ENCODE results near the gene NFASC. TPM values are rescaled to one million over a fixed set of nuclear protein-coding genes. Genes with fewer than 3 reads are reported as not detected.
A peak's percentile ranks its signal among the peaks of the same experiment; 100 is the strongest.

The NFASC gene
- polyA plus RNA-seq, 4 donors: 0.22 to 5.8 (median 3.0) TPM

- Histone ChIP-seq H3K4me1 (ENCODE audit: control insufficient read depth in 3 of 3, insufficient read depth in 2 of 3, low read depth in 1 of 3, low read length in 2 of 3) (no peaks in the 10 kb centered on the region), H3K36me3 (ENCODE audit: control insufficient read depth in 3 of 3, insufficient read depth in 2 of 3, low read depth in 1 of 3, low read length in 3 of 3) (no peaks in the 10 kb centered on the region), H3K27ac (ENCODE audit: low read depth in 1 of 3, low read length in 2 of 3) (no peak overlapping the region), H3K9me3 (ENCODE audit: control insufficient read depth in 2 of 2, insufficient read depth in 1 of 2, low read depth in 1 of 2, low read length in 1 of 2) (no peaks in the 10 kb centered on the region), H3K27me3 (ENCODE audit: control insufficient read depth in 3 of 3, insufficient read depth in 3 of 3, low read length in 3 of 3) (no peaks in the 10 kb centered on the region), H3K4me3 (ENCODE audit: low read depth in 1 of 3, low read length in 3 of 3) (no peak overlapping the region)
- WGBS, 3 donors: 68 to 84% (median 81%) methylated on average over 2 of the region's 2 CpGs
- FAIRE-seq (no peak), DNase-seq (no peak)
Measured at GRCh38 chr1:204873714-204874113, 3.1 kb downstream of the NFASC start.

GRCh38 chr1:204874274-204874673, 3.6 kb downstream of the NFASC start:
- Histone ChIP-seq H3K9me3 (ENCODE audit: control insufficient read depth in 2 of 2, insufficient read depth in 1 of 2, low read depth in 1 of 2, low read length in 1 of 2) (no peaks in the 10 kb centered on the region), H3K27me3 (ENCODE audit: control insufficient read depth in 3 of 3, insufficient read depth in 3 of 3, low read length in 3 of 3) (no peaks in the 10 kb centered on the region), H3K36me3 (ENCODE audit: control insufficient read depth in 3 of 3, insufficient read depth in 2 of 3, low read depth in 1 of 3, low read length in 3 of 3) (no peaks in the 10 kb centered on the region), H3K4me1 (ENCODE audit: control insufficient read depth in 3 of 3, insufficient read depth in 2 of 3, low read depth in 1 of 3, low read length in 2 of 3) (no peaks in the 10 kb centered on the region), H3K4me3 (ENCODE audit: low read depth in 1 of 3, low read length in 3 of 3) (no peak overlapping the region), H3K27ac (ENCODE audit: low read depth in 1 of 3, low read length in 2 of 3) (no peak overlapping the region)
- no peak for DNase-seq
- 75 to 93% (median 86%) methylated on average over 9 to 10 of the region's 10 CpGs for WGBS, 3 donors
- FAIRE-seq: no peak

DNA sequence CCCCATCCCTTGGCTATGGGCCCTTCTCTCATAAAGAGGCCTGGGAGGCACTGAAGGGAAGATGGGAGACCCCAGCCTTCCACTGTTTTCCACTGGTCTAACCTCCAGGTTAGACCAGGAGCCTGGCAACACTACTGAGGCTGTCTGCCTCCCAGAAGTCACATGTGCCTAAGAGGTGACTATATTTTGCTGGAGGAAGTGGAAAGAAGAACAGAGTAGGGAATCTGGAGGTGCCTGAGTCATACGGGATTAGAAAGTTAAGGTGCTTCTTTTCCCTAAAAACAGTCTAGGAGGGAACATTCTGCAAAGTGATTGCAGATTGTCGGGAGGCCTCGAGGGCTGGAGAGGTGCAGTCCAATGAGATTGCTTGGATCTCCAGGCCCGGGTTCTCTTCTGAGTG, 4.6 kb downstream of the NFASC start:
- Histone ChIP-seq H3K27ac (ENCODE audit: low read depth in 1 of 3, low read length in 2 of 3) (no peak overlapping the region), H3K4me3 (ENCODE audit: low read depth in 1 of 3, low read length in 3 of 3) (no peak overlapping the region), H3K9me3 (ENCODE audit: control insufficient read depth in 2 of 2, insufficient read depth in 1 of 2, low read depth in 1 of 2, low read length in 1 of 2) (no peaks in the 10 kb centered on the region), H3K36me3 (ENCODE audit: control insufficient read depth in 3 of 3, insufficient read depth in 2 of 3, low read depth in 1 of 3, low read length in 3 of 3) (no peaks in the 10 kb centered on the region), H3K4me1 (ENCODE audit: control insufficient read depth in 3 of 3, insufficient read depth in 2 of 3, low read depth in 1 of 3, low read length in 2 of 3) (no peaks in the 10 kb centered on the region), H3K27me3 (ENCODE audit: control insufficient read depth in 3 of 3, insufficient read depth in 3 of 3, low read length in 3 of 3) (no peaks in the 10 kb centered on the region)
- 57 to 75% (median 57%) methylated on average over 4 of the region's 4 CpGs for WGBS, 3 donors
- no peak for FAIRE-seq
- no peak for DNase-seq

DNA sequence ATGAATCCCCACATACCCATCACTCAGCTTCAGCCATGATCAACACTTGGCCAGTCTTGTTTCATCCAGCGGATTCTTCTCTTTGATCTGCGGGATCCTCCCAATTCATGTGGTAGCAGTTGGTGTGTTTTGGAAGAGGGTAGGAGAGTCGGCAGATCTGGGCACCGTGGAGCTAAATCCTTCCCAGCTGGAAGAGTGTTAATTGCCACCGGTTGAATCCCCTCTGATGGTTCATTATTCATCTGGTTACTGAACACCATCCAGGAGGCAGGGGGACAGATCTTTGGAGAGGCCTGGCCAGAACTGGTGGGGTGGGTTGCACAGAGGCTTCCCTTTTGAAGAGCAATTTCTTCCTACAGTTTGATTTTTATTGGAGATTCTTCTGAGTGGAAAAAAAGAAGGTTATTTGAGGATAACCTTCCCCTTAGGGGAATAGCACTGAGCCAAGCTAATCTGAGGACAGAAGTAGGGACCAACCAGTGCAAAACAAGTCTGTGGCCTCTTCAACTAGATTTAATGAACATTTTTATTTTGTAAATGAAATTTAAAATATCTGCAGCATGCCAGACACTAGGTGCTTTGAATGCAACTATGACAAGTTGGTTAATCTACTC, 8.1 kb downstream of the NFASC start:
- H3K9me3 ChIP-seq (ENCODE audit: control insufficient read depth in 2 of 2, insufficient read depth in 1 of 2, low read depth in 1 of 2, low read length in 1 of 2): no peaks in the 10 kb centered on the region
- H3K4me1 ChIP-seq (ENCODE audit: control insufficient read depth in 3 of 3, insufficient read depth in 2 of 3, low read depth in 1 of 3, low read length in 2 of 3): no peaks in the 10 kb centered on the region
- DNase-seq (no peak), FAIRE-seq (no peak)
- no peaks in the 10 kb centered on the region for H3K36me3 ChIP-seq (ENCODE audit: control insufficient read depth in 3 of 3, insufficient read depth in 2 of 3, low read depth in 1 of 3, low read length in 3 of 3)
- H3K4me3 ChIP-seq (ENCODE audit: low read depth in 1 of 3, low read length in 3 of 3): no peak overlapping the region
- WGBS, 3 donors: 38 to 61% (median 52%) methylated on average over 5 of the region's 5 CpGs
- H3K27me3 ChIP-seq (ENCODE audit: control insufficient read depth in 3 of 3, insufficient read depth in 3 of 3, low read length in 3 of 3): no peaks in the 10 kb centered on the region
- H3K27ac ChIP-seq (ENCODE audit: low read depth in 1 of 3, low read length in 2 of 3): peak overlapping the region in 1 of 3 donors; percentile 17

DNA sequence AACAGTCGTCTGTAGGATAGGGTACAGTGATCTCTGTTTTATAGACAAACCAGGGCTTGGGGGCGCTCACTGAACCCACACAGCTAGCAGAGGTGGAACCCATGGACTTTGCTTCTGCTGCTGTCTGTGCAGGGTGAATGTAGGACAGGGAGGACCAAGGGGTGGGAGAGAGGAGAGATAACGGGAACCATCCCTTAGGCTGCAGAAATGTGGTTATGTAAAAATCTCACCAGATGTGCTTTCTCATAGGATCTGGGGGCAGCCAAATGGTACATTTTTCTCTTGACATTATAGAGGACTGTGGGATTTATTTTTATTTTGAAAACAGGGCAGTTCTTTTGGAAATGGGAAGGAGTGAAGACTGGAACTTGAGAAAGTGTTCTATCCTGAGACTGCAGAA, 8.7 kb downstream of the NFASC start:
- peak overlapping the region in 1 of 3 donors; percentile 42 for H3K27ac ChIP-seq (ENCODE audit: low read depth in 1 of 3, low read length in 2 of 3)
- H3K36me3 ChIP-seq (ENCODE audit: control insufficient read depth in 3 of 3, insufficient read depth in 2 of 3, low read depth in 1 of 3, low read length in 3 of 3): no peaks in the 10 kb centered on the region
- FAIRE-seq (no peak), DNase-seq (no peak)
- no peaks in the 10 kb centered on the region for H3K9me3 ChIP-seq (ENCODE audit: control insufficient read depth in 2 of 2, insufficient read depth in 1 of 2, low read depth in 1 of 2, low read length in 1 of 2)
- WGBS, 3 donors: 59 to 68% (median 65%) methylated on average over 3 of the region's 3 CpGs
- no peaks in the 10 kb centered on the region for H3K27me3 ChIP-seq (ENCODE audit: control insufficient read depth in 3 of 3, insufficient read depth in 3 of 3, low read length in 3 of 3)
- H3K4me1 ChIP-seq (ENCODE audit: control insufficient read depth in 3 of 3, insufficient read depth in 2 of 3, low read depth in 1 of 3, low read length in 2 of 3): no peaks in the 10 kb centered on the region
- H3K4me3 ChIP-seq (ENCODE audit: low read depth in 1 of 3, low read length in 3 of 3): no peak overlapping the region

- Histone ChIP-seq H3K27me3 (ENCODE audit: control insufficient read depth in 3 of 3, insufficient read depth in 3 of 3, low read length in 3 of 3) (peaks cover 0 to 2% (median 0%) of the 10 kb centered on the region in 3 donors), H3K27ac (ENCODE audit: low read depth in 1 of 3, low read length in 2 of 3) (no peak overlapping the region), H3K4me1 (ENCODE audit: control insufficient read depth in 3 of 3, insufficient read depth in 2 of 3, low read depth in 1 of 3, low read length in 2 of 3) (peaks cover 0 to 6% (median 0%) of the 10 kb centered on the region in 3 donors), H3K9me3 (ENCODE audit: control insufficient read depth in 2 of 2, insufficient read depth in 1 of 2, low read depth in 1 of 2, low read length in 1 of 2) (no peaks in the 10 kb centered on the region), H3K4me3 (ENCODE audit: low read depth in 1 of 3, low read length in 3 of 3) (no peak overlapping the region), H3K36me3 (ENCODE audit: control insufficient read depth in 3 of 3, insufficient read depth in 2 of 3, low read depth in 1 of 3, low read length in 3 of 3) (no peaks in the 10 kb centered on the region)
- no peak for DNase-seq
- WGBS, 3 donors: 84 to 91% (median 89%) methylated on average over 7 of the region's 7 CpGs
- no peak for FAIRE-seq
Measured at GRCh38 chr1:204880906-204881305, 10.2 kb downstream of the NFASC start.

DNA sequence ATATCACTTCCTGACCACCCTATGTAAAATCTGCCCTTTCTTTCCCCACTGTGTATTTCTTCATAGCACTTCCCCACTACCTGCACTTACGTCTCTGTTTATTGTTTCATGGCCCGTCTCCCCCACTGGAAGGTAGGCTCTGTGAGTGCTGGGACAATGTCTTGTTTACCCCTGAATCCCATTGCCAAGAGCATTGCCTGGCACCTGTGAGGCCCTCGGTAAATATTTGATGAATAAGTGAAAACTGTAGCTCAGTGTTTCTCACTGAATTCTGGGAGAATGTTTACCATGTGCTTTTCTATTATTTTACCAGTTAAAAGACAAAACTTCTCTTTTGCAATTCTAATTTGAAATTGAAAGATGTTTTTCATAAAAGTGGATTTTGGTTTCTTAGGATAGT, 11.8 kb downstream of the NFASC start:
- WGBS, 3 donors: 74 to 86% (median 83%) methylated on average over 3 of the region's 3 CpGs
- no peak for FAIRE-seq

DNA sequence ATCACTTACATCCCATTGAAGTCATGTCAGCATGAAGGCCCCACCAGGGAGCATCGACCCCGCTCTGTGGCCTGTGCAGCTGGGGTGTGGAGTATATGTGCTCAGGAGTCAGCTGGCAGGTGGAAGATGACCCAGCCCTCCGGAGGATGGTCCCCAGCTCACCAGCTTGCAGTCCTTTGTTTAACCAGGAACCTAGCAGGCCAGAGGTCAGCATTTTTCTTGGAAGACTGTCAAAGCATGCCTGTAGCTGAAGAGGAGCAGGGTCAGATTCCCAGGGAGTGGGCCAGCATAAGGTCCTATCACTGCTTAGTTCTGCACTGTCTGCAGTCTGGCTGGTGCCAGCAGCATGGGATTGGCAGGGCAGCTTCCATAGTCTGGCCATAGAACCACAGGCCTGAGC, 12.7 kb downstream of the NFASC start:
- peaks cover 0 to 6% (median 0%) of the 10 kb centered on the region in 3 donors for H3K4me1 ChIP-seq (ENCODE audit: control insufficient read depth in 3 of 3, insufficient read depth in 2 of 3, low read depth in 1 of 3, low read length in 2 of 3)
- H3K27me3 ChIP-seq (ENCODE audit: control insufficient read depth in 3 of 3, insufficient read depth in 3 of 3, low read length in 3 of 3): peaks cover 0 to 3% (median 0%) of the 10 kb centered on the region in 3 donors
- H3K27ac ChIP-seq (ENCODE audit: low read depth in 1 of 3, low read length in 2 of 3): no peak overlapping the region
- no peak for FAIRE-seq
- no peaks in the 10 kb centered on the region for H3K36me3 ChIP-seq (ENCODE audit: control insufficient read depth in 3 of 3, insufficient read depth in 2 of 3, low read depth in 1 of 3, low read length in 3 of 3)
- DNase-seq: no peak
- 63 to 81% (median 72%) methylated on average over 3 of the region's 3 CpGs for WGBS, 3 donors
- H3K4me3 ChIP-seq (ENCODE audit: low read depth in 1 of 3, low read length in 3 of 3): no peak overlapping the region
- no peaks in the 10 kb centered on the region for H3K9me3 ChIP-seq (ENCODE audit: control insufficient read depth in 2 of 2, insufficient read depth in 1 of 2, low read depth in 1 of 2, low read length in 1 of 2)

More for the DNA sequence above, 11.8 kb downstream of the NFASC start:
- Histone ChIP-seq H3K4me3 (ENCODE audit: low read depth in 1 of 3, low read length in 3 of 3) (no peak overlapping the region), H3K27ac (ENCODE audit: low read depth in 1 of 3, low read length in 2 of 3) (no peak overlapping the region), H3K36me3 (ENCODE audit: control insufficient read depth in 3 of 3, insufficient read depth in 2 of 3, low read depth in 1 of 3, low read length in 3 of 3) (no peaks in the 10 kb centered on the region), H3K27me3 (ENCODE audit: control insufficient read depth in 3 of 3, insufficient read depth in 3 of 3, low read length in 3 of 3) (peaks cover 0 to 3% (median 0%) of the 10 kb centered on the region in 3 donors), H3K9me3 (ENCODE audit: control insufficient read depth in 2 of 2, insufficient read depth in 1 of 2, low read depth in 1 of 2, low read length in 1 of 2) (no peaks in the 10 kb centered on the region), H3K4me1 (ENCODE audit: control insufficient read depth in 3 of 3, insufficient read depth in 2 of 3, low read depth in 1 of 3, low read length in 2 of 3) (peaks cover 0 to 6% (median 0%) of the 10 kb centered on the region in 3 donors)
- DNase-seq: no peak

DNA sequence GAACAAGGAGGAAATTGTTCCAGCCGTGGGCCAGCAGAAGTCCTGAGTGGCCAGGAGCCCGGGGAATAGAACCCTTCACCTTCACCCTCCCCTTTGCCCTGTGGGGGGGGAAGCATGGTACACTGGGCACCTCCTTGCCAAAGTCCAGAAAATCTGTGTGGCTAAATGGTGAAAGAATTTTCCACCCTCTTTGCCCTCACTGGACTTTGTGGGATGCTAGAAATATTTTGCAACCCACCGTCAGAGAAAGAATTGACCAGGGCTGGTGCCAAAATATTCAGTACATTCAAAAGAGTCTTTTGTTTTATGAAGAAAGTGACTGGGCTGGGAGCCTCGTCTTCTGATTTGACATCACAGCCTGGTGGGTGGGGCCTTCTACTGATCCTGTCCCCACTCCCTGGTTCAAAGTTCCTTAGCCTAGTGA, 14.6 kb downstream of the NFASC start:
- Histone ChIP-seq H3K4me1 (ENCODE audit: control insufficient read depth in 3 of 3, insufficient read depth in 2 of 3, low read depth in 1 of 3, low read length in 2 of 3) (peaks cover 0 to 6% (median 0%) of the 10 kb centered on the region in 3 donors), H3K27me3 (ENCODE audit: control insufficient read depth in 3 of 3, insufficient read depth in 3 of 3, low read length in 3 of 3) (peaks cover 0 to 7% (median 0%) of the 10 kb centered on the region in 3 donors), H3K27ac (ENCODE audit: low read depth in 1 of 3, low read length in 2 of 3) (peak overlapping the region in 1 of 3 donors; percentile 64), H3K4me3 (ENCODE audit: low read depth in 1 of 3, low read length in 3 of 3) (no peak overlapping the region), H3K36me3 (ENCODE audit: control insufficient read depth in 3 of 3, insufficient read depth in 2 of 3, low read depth in 1 of 3, low read length in 3 of 3) (no peaks in the 10 kb centered on the region), H3K9me3 (ENCODE audit: control insufficient read depth in 2 of 2, insufficient read depth in 1 of 2, low read depth in 1 of 2, low read length in 1 of 2) (no peaks in the 10 kb centered on the region)
- FAIRE-seq (no peak), DNase-seq (peak; percentile 19 to 52)
- WGBS, 3 donors: 7 to 33% (median 20%) methylated on average over 4 of the region's 4 CpGs
